Measurements from ENCODE around the gene SPACA4. TPM values are rescaled to one million over a fixed set of nuclear protein-coding genes. Genes with fewer than 3 reads are reported as not detected.

Gene SPACA4
- total and polyA plus RNA-seq, 10 of the 15 experiments (the other 5 are each of a cell fraction or from before 2014, with no cell fraction given), result not detected

GRCh38 chr19:48578891-48579290 lies 27.7 kb upstream of the SPACA4 start:
- no peak for DNase-seq (ENCODE audit: low read depth, low spot score)
- intact Hi-C loops (cut with micrococcal nuclease; ENCODE audit: unreplicated experiment), result no loop called here
- no peak overlapping the region for H3K4me2 ChIP-seq (ENCODE audit: control insufficient read depth, insufficient read depth)
- H2AFZ ChIP-seq (ENCODE audit: control insufficient read depth, low read depth, low read length), result no peak overlapping the region
- SMC1A ChIA-PET (ENCODE audit: uncharacterized antibody, unreplicated experiment), result no interaction called here
- BruUV-seq (replicated peaks), result no TSS peak
- 32% methylated on average over 3 of the region's 3 CpGs for WGBS (ENCODE audit: insufficient coverage, insufficient replicate concordance, low lambda C conversion rate, missing lambda C conversion rate)
- H3K79me2 ChIP-seq (ENCODE audit: control insufficient read depth, insufficient read depth, low read length), result no peaks in the 10 kb centered on the region
- H3K27ac ChIP-seq (ENCODE audit: control insufficient read depth, insufficient read depth), result no peak overlapping the region
- peaks cover under 1% of the 10 kb centered on the region; the same call in 1 of the 2 replicates for H3K4me1 ChIP-seq (ENCODE audit: control insufficient read depth, insufficient read depth, low read length)
- no peak for ATAC-seq
- POLR2A ChIA-PET, result interaction anchor here (0.7 kb wide), 1 partner anchor 746 kb away, joined by 3 read pairs; no protein-coding TSS in a partner anchor
- no peaks in the 10 kb centered on the region for H3K9me3 ChIP-seq (replicated peaks; ENCODE audit: control insufficient read depth, insufficient read depth, low read length)
- CTCF ChIA-PET, result interaction anchor here (0.6 kb wide), 1 partner anchor 96 kb away, joined by 3 read pairs; no protein-coding TSS in a partner anchor
- no peaks in the 10 kb centered on the region for H3K36me3 ChIP-seq (ENCODE audit: control insufficient read depth in 2 of 2, insufficient read depth in 2 of 2, low read length in 1 of 2)
- no peaks in the 10 kb centered on the region for H4K20me1 ChIP-seq (ENCODE audit: control insufficient read depth, insufficient read depth)
- RAD21 ChIA-PET (ENCODE audit: unreplicated experiment), result no interaction called here
- no peak for FAIRE-seq
- in situ Hi-C loops (cut with MboI), result no loop called here
- H3K27me3 ChIP-seq (replicated peaks in 1 of 2; ENCODE audit: control insufficient read depth in 2 of 2, insufficient read depth in 2 of 2, low read length in 1 of 2), result no peaks in the 10 kb centered on the region
- no peak overlapping the region for H3K4me3 ChIP-seq
- H3K9ac ChIP-seq (ENCODE audit: control insufficient read depth, insufficient read depth, low read length), result no peak overlapping the region
- no peak for TF ChIP-seq MXI1 (IDR thresholded peaks at IDR 0.05; ENCODE audit: low read depth, low read length)
- no peak for TF ChIP-seq CEBPZ (IDR thresholded peaks at IDR 0.05; ENCODE audit: low read depth, low read length)
- no peak for TF ChIP-seq ZNF687 (IDR thresholded peaks at IDR 0.05)
- no peak for TF ChIP-seq IRF3 (IDR thresholded peaks at IDR 0.05)
- no peak for TF ChIP-seq PBX3 (IDR thresholded peaks at IDR 0.05; ENCODE audit: insufficient replicate concordance, low read depth, low read length)
- TF ChIP-seq REST (IDR thresholded peaks at IDR 0.05; ENCODE audit: low read depth, low read length), result no peak
- TF ChIP-seq PKNOX1 (IDR thresholded peaks at IDR 0.05), result no peak
- no peak for TF ChIP-seq ASH2L (IDR thresholded peaks at IDR 0.05; ENCODE audit: borderline replicate concordance, low read depth)

Measured in GM12878 (cell line).